T-helper 1 cell (primary cell): ENCODE data around the gene EXOC4.
A peak's percentile ranks its signal among the peaks of the same experiment; 100 is the strongest.

Experiments
- DNase-seq, 5 donors: peaks; one replicate each; pipeline ENCODE4 v3.0.0-alpha.2; 2012 to 2020

EXOC4 gene

GRCh38 chr7:133543657-133544056 lies 290.8 kb downstream of the EXOC4 start:
- no peak for DNase-seq

GRCh38 chr7:133545618-133546017 lies 292.7 kb downstream of the EXOC4 start:
- no peak for DNase-seq

- no peak for DNase-seq
These were observed 295.1 kb downstream of the EXOC4 start for GRCh38 chr7:133547981-133548380.

- DNase-seq, result no peak
These were observed 296.8 kb downstream of the EXOC4 start for GRCh38 chr7:133549633-133550032.

- DNase-seq, result no peak
These were observed 297.3 kb downstream of the EXOC4 start for GRCh38 chr7:133550145-133550544.

- DNase-seq, result no peak
These were observed 297.9 kb downstream of the EXOC4 start for GRCh38 chr7:133550811-133551210.

GRCh38 chr7:133551466-133551865 lies 298.6 kb downstream of the EXOC4 start:
- no peak for DNase-seq

GRCh38 chr7:133552079-133552478 lies 299.2 kb downstream of the EXOC4 start:
- no peak for DNase-seq

GRCh38 chr7:133554330-133554729 lies 301.5 kb downstream of the EXOC4 start:
- no peak for DNase-seq

- DNase-seq, result no peak
These were observed 303.2 kb downstream of the EXOC4 start for GRCh38 chr7:133556048-133556447.

GRCh38 chr7:133556553-133556952 lies 303.7 kb downstream of the EXOC4 start:
- DNase-seq, result no peak

- DNase-seq, result peak in 1 of 5 donors; percentile 12
These were observed 308.0 kb downstream of the EXOC4 start for GRCh38 chr7:133560900-133561299.

- DNase-seq, result no peak
These were observed 308.5 kb downstream of the EXOC4 start for GRCh38 chr7:133561396-133561795.

GRCh38 chr7:133562621-133563020 lies 309.7 kb downstream of the EXOC4 start:
- no peak for DNase-seq

- DNase-seq, result no peak
These were observed 310.4 kb downstream of the EXOC4 start for GRCh38 chr7:133563251-133563650.

GRCh38 chr7:133564484-133564883 lies 311.6 kb downstream of the EXOC4 start:
- no peak for DNase-seq

- no peak for DNase-seq
These were observed 315.7 kb downstream of the EXOC4 start for GRCh38 chr7:133568544-133568943.

GRCh38 chr7:133570321-133570720 lies 317.4 kb downstream of the EXOC4 start:
- DNase-seq, result no peak

- DNase-seq, result no peak
These were observed 318.2 kb downstream of the EXOC4 start for GRCh38 chr7:133571076-133571475.

- no peak for DNase-seq
These were observed 319.2 kb downstream of the EXOC4 start for GRCh38 chr7:133572087-133572486.

- DNase-seq, result no peak
These were observed 320.0 kb downstream of the EXOC4 start for GRCh38 chr7:133572843-133573242.

- no peak for DNase-seq
These were observed 320.8 kb downstream of the EXOC4 start for GRCh38 chr7:133573554-133574265.

- DNase-seq, result no peak
These were observed 323.0 kb downstream of the EXOC4 start for GRCh38 chr7:133575726-133576440.

- DNase-seq, result no peak
These were observed 323.8 kb downstream of the EXOC4 start for GRCh38 chr7:133576612-133577168.
